HG02610 (cell line): Measurements from ENCODE around the gene GAGE1.
"Not testable (repeated sequence)": the region's sequence is repeated elsewhere in the genome, so short reads cannot be mapped to it uniquely, and the experiment has no call there.

ENCODE experiments used
- ATAC-seq: cut with Tn5 transposase; IDR thresholded peaks from one replicate; pipeline ENCODE4 v1.9.1; 2021; ENCODE audit warnings: mild to moderate bottlenecking, moderate library complexity; ENCODE audit not compliant: unreplicated experiment

Gene GAGE1

GRCh38 chrX:49598720-49599119, at the start of gene GAGE1:
TSS of gene GAGE1 (plus strand) at chrX:49599020. CDS start at chrX:49600175, 1,155 bp downstream.
- not testable (repeated sequence) for ATAC-seq

DNA sequence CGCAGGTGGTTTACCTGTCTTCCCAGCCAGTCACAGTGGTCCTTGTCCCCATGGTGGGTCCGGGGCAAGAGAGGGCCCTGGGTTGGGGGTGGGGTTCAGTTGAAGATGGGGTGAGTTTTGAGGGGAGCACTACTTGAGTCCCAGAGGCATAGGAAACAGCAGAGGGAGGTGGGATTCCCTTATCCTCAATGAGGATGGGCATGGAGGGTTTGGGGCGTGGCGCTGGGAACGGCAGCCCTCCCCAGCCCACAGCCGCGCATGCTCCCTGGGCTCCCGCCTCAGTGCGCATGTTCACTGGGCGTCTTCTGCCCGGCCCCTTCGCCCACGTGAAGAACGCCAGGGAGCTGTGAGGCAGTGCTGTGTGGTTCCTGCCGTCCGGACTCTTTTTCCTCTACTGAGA, 47.8 kb upstream of the GAGE1 start, which contains the start of gene GAGE12E:
TSS of gene GAGE12E (plus strand) at position 301 of the 400 bp plus-strand sequence. CDS start 1,155 bp downstream, outside the sequence.
- ATAC-seq: not testable (repeated sequence)

DNA sequence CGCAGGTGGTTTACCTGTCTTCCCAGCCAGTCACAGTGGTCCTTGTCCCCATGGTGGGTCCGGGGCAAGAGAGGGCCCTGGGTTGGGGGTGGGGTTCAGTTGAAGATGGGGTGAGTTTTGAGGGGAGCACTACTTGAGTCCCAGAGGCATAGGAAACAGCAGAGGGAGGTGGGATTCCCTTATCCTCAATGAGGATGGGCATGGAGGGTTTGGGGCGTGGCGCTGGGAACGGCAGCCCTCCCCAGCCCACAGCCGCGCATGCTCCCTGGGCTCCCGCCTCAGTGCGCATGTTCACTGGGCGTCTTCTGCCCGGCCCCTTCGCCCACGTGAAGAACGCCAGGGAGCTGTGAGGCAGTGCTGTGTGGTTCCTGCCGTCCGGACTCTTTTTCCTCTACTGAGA, 38.3 kb upstream of the GAGE1 start, which contains the start of gene GAGE12F:
TSS of gene GAGE12F (plus strand) at position 301 of the 400 bp plus-strand sequence. CDS start 1,155 bp downstream, outside the sequence.
- not testable (repeated sequence) for ATAC-seq

- not testable (repeated sequence) for ATAC-seq
Observed at GRCh38 chrX:49568728-49569127, 30.1 kb upstream of the GAGE1 start.

DNA sequence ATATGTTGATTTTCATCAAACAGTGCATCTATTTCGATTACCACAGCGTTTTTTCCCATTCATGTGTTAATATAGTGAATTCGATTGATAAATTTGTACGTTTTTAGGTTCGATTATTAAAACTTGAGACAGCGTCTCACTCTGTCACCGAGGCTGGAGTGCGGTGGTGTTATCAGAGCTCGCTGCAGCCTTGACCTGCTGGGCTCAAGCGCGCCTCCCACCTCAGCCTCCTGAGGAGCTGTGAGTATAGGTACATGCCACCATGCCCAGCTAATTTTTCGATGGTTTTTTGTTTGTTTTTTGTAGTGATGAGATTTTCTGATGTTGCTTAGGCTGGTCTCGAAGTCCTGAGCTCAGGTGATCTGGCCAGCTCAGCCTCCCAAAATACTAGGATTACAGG, 29.7 kb upstream of the GAGE1 start:
- not testable (repeated sequence) for ATAC-seq

DNA sequence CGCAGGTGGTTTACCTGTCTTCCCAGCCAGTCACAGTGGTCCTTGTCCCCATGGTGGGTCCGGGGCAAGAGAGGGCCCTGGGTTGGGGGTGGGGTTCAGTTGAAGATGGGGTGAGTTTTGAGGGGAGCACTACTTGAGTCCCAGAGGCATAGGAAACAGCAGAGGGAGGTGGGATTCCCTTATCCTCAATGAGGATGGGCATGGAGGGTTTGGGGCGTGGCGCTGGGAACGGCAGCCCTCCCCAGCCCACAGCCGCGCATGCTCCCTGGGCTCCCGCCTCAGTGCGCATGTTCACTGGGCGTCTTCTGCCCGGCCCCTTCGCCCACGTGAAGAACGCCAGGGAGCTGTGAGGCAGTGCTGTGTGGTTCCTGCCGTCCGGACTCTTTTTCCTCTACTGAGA, 28.7 kb upstream of the GAGE1 start, which contains the start of gene GAGE12G:
TSS of gene GAGE12G (plus strand) at position 301 of the 400 bp plus-strand sequence. CDS start 1,155 bp downstream, outside the sequence.
- not testable (repeated sequence) for ATAC-seq

DNA sequence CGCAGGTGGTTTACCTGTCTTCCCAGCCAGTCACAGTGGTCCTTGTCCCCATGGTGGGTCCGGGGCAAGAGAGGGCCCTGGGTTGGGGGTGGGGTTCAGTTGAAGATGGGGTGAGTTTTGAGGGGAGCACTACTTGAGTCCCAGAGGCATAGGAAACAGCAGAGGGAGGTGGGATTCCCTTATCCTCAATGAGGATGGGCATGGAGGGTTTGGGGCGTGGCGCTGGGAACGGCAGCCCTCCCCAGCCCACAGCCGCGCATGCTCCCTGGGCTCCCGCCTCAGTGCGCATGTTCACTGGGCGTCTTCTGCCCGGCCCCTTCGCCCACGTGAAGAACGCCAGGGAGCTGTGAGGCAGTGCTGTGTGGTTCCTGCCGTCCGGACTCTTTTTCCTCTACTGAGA, 19.2 kb upstream of the GAGE1 start, which contains the start of gene GAGE12H:
TSS of gene GAGE12H (plus strand) at position 301 of the 400 bp plus-strand sequence. CDS start 1,155 bp downstream, outside the sequence.
- ATAC-seq: not testable (repeated sequence)

- not testable (repeated sequence) for ATAC-seq
Observed at GRCh38 chrX:49589196-49589595, 9.6 kb upstream of the GAGE1 start, which contains the start of gene GAGE2A. TSS of gene GAGE2A (plus strand) at chrX:49589496. CDS start at chrX:49590651, 1,155 bp downstream.

DNA sequence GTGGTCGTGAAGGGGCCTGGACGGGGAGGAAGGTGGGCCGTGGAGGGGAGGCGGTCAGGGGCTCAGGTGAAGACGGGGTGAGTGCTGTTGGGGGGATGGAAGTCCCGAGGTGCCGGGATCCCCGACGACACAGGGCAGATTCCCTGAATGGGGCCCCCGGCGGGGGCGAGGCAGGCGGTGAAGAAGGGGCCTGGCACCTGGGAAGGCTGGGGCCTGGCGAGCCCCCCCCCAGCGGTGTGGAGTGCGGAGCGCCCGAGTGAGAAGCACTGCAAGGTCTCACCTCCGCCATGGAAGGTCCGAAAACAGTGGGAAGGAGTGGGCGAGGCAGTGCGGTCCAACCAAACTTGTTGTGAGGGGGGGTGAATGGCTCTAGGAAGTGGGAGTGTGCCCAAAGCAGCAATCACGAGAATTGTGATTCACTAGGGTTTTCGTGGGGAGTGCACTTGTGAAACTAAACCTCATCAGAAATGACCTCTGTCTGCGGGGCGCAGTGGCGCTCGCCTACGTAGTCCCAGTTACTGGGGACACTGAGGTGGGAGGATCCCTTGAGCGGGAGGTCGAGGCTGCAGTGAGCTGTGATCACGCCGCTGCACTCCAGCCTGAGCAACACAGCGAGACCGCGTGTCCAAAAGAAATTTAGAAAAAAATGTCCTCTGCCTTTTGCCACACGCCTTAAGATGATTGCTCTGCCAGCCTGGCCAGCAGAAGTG, 8.9 kb upstream of the GAGE1 start:
- not testable (repeated sequence) for ATAC-seq

- not testable (repeated sequence) for ATAC-seq
Observed at GRCh38 chrX:49590488-49590887, 8.3 kb upstream of the GAGE1 start.

GRCh38 chrX:49610718-49611310, 12.0 kb downstream of the GAGE1 start:
- ATAC-seq: no peak

- no peak for ATAC-seq
Observed at GRCh38 chrX:49618574-49618973, 19.8 kb downstream of the GAGE1 start.

DNA sequence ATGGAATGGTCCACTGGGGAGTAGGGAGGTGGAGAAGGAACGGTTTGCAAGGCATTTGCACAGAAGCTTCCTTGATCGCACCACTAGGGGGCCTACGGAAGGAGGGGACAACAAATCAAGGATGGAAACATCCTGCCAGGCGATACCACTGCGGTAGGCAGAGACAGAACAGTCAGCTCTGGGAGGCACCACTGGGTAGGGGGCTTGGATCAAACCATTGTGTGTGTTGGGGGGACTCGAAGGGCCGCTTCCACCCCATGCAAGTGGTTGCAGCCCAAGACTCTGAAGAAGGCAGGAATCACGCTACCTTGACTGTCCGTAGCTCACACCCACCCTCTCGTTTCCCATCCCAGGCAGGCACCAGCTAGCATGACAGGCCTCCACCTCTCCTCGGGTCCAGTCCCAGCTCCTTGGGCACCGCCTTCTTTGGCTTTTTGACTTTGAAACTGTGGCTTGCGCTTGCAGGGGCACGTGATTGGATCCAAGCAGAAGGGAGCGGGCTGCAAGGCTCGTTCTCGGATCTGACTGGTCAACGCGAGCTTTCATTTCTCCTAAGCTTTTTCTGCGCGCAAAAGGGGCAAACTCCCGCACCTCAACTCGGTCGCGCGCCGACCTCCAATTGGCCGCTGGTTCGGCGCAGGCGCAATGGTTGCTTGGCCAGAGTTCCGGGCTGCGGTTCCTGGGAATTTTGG, 28.4 kb downstream of the GAGE1 start:
- ATAC-seq: no peak

GRCh38 chrX:49644991-49645637, 46.3 kb downstream of the GAGE1 start:
- no peak for ATAC-seq

- no peak for ATAC-seq
Observed at GRCh38 chrX:49656533-49656932, 57.7 kb downstream of the GAGE1 start.
